Retinal pigment epithelial cell (primary cell): ENCODE measurements around the gene DPEP2NB.

Source experiments
- DNase-seq: peaks from one replicate; pipeline ENCODE4 v3.0.0-alpha.2; 2010; ENCODE audit warnings: low read depth
- H3K4me3 ChIP-seq: 2 replicates; pipeline ENCODE4 v1.5.1; 2011; ENCODE audit warnings: mild to moderate bottlenecking, low read length, control low read depth, moderate library complexity
- CTCF ChIP-seq: conservative IDR thresholded peaks from 2 replicates; pipeline ENCODE4 v1.5.1; 2011; ENCODE audit warnings: low read depth, low read length, control low read depth, inconsistent platforms

Gene DPEP2NB

GRCh38 chr16:67965668-67966548, 49.8 kb downstream of the DPEP2NB start:
- H3K4me3 ChIP-seq = peak overlapping the region; percentile 91
- TF ChIP-seq CTCF = no peak
- no peak for DNase-seq

GRCh38 chr16:67964477-67965131, 51.1 kb downstream of the DPEP2NB start:
- DNase-seq = no peak
- no peak for TF ChIP-seq CTCF
- no peak overlapping the region for H3K4me3 ChIP-seq

GRCh38 chr16:67963662-67964321, 51.9 kb downstream of the DPEP2NB start:
- no peak overlapping the region for H3K4me3 ChIP-seq
- no peak for TF ChIP-seq CTCF
- DNase-seq = no peak
